BLaER1 (cell line): Measurements from ENCODE around the gene ADRA2A.

Source experiments
- H3K27ac ChIP-seq: shearing (Covaris generic); formaldehyde crosslinking; 2 replicates; pipeline ENCODE4 v1.8.1; 2022
- H3K27me3 ChIP-seq: shearing (Covaris generic); formaldehyde crosslinking; 2 replicates; pipeline ENCODE4 v1.8.1; 2022
- H3K36me3 ChIP-seq: shearing (Covaris generic); formaldehyde crosslinking; 2 replicates; pipeline ENCODE4 v1.8.1; 2022
- H3K4me1 ChIP-seq: shearing (Covaris generic); formaldehyde crosslinking; 2 replicates; pipeline ENCODE4 v1.8.1; 2022
- H3K4me2 ChIP-seq: shearing (Covaris generic); formaldehyde crosslinking; 2 replicates; pipeline ENCODE4 v1.8.1; 2022
- H3K4me3 ChIP-seq: shearing (Covaris generic); formaldehyde crosslinking; 2 replicates; pipeline ENCODE4 v1.8.1; 2022
- H3K9ac ChIP-seq: shearing (Covaris generic); formaldehyde crosslinking; 2 replicates; pipeline ENCODE4 v1.8.1; 2022
- H3K9me3 ChIP-seq: shearing (Covaris generic); formaldehyde crosslinking; 2 replicates; pipeline ENCODE4 v1.8.1; 2022
- H4K20me1 ChIP-seq: shearing (Covaris generic); formaldehyde crosslinking; 2 replicates; pipeline ENCODE4 v1.8.1; 2022
- Cebpa-rat ChIP-seq: shearing (Covaris generic); IDR thresholded peaks from 2 replicates; pipeline ENCODE4 v1.8.1; 2022

The ADRA2A gene

GRCh38 chr10:111076682-111077478 is at the start of gene ADRA2A:
TSS of gene ADRA2A (plus strand) at chr10:111077029. CDS start at chr10:111077997, 968 bp downstream.
- no peak for TF ChIP-seq Cebpa-rat
- H3K4me1 ChIP-seq, result no peaks in the 10 kb centered on the region
- H3K27ac ChIP-seq, result no peak within 1 kb of the TSS
- peak within 1 kb of the TSS; percentile 71 for H3K4me3 ChIP-seq
- peaks cover 28% of the 10 kb centered on the region for H3K27me3 ChIP-seq
- H3K9ac ChIP-seq, result 0 out of 2 replicates have a peak within 1 kb of the TSS, but pooled peaks have one; percentile 34
- H3K9me3 ChIP-seq, result peaks cover 26% of the 10 kb centered on the region
- no peaks in the 10 kb centered on the region for H4K20me1 ChIP-seq
- H3K4me2 ChIP-seq, result peak within 1 kb of the TSS; percentile 99
- no peaks in the 10 kb centered on the region for H3K36me3 ChIP-seq

DNA sequence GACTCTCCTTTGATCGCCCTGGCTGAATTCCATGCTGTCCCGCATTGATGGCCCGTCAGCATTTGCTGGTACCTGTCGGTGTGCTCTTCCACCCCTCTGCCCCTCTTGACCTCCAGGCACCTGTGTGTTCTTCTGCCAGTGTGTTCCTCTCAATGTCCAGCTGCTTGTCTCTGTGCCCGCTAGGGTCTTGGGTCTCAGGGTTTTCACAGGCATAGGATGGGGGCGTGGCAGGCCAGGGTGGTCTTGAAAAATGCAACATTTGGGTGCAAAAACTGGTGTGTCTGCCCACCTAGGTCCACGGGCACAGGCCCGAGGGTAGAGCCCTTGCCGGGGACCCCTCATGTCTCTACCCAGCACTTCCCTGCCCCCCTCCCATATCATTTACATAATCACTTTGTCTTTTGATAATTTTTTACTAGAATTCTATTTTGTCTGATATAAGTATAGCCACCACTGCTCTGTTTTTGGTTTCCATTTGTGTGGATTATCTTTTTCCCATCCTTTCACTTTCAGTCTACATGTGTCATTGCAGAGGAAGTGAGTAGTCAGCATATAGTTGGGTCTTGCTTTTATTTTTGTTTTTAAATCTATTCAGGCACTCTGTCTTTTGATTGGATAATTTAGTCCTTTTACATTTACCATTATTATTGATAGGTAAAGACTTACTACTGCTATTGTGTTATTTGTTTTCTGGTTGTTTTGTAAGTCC is 46.6 kb upstream of the ADRA2A start:
- Histone ChIP-seq H3K27ac (no peak overlapping the region), H3K4me1 (no peaks in the 10 kb centered on the region), H4K20me1 (no peaks in the 10 kb centered on the region), H3K4me3 (no peak overlapping the region), H3K9ac (no peak overlapping the region), H3K9me3 (peaks cover 42% of the 10 kb centered on the region), H3K36me3 (peaks cover 34% of the 10 kb centered on the region), H3K27me3 (no peaks in the 10 kb centered on the region), H3K4me2 (no peak overlapping the region)
- TF ChIP-seq Cebpa-rat, result no peak

DNA sequence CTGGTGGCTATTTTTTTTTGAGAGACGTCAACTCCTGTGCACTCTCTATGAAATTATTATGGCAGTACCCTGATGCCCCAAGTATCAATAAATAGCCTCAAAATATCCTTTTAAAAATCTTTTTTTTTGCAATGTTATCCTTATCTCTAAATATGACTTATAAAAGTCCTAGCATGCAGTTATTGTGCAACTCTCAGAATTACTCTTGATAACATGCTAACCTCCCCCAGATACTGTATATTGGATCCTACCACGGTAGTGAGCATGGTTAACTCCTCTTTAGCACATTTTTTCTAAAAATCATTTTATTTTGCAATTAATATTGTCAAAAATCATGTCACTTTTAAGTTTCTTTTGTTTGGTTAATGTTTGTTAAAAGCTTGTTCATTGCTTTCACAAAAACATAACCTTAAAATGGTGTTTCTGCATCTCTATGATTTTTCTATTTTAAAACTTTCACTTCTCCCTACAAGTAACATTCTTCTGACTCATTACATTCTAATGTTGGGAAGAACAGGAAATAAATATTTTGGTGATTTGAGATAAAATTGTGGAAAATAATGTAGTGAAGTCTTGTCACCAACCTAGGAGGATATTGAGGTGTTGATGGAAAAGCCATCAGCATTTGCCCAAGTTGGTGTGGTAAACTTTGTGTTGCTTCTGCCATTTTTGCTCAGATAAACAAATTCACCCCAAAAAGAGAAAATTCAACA is 42.1 kb upstream of the ADRA2A start:
- H4K20me1 ChIP-seq, result no peaks in the 10 kb centered on the region
- no peaks in the 10 kb centered on the region for H3K4me1 ChIP-seq
- H3K9ac ChIP-seq, result no peak overlapping the region
- no peak for TF ChIP-seq Cebpa-rat
- H3K4me2 ChIP-seq, result no peak overlapping the region
- peaks cover 27% of the 10 kb centered on the region for H3K36me3 ChIP-seq
- no peak overlapping the region for H3K27ac ChIP-seq
- H3K4me3 ChIP-seq, result no peak overlapping the region
- no peaks in the 10 kb centered on the region for H3K27me3 ChIP-seq
- peaks cover 53% of the 10 kb centered on the region for H3K9me3 ChIP-seq

GRCh38 chr10:111035542-111035941 is 41.3 kb upstream of the ADRA2A start:
- Histone ChIP-seq H3K27me3 (no peaks in the 10 kb centered on the region), H3K9ac (no peak overlapping the region), H3K4me1 (no peaks in the 10 kb centered on the region), H3K36me3 (peaks cover 21% of the 10 kb centered on the region), H3K4me3 (no peak overlapping the region), H4K20me1 (no peaks in the 10 kb centered on the region), H3K9me3 (peaks cover 53% of the 10 kb centered on the region), H3K27ac (no peak overlapping the region), H3K4me2 (no peak overlapping the region)
- TF ChIP-seq Cebpa-rat, result no peak

DNA sequence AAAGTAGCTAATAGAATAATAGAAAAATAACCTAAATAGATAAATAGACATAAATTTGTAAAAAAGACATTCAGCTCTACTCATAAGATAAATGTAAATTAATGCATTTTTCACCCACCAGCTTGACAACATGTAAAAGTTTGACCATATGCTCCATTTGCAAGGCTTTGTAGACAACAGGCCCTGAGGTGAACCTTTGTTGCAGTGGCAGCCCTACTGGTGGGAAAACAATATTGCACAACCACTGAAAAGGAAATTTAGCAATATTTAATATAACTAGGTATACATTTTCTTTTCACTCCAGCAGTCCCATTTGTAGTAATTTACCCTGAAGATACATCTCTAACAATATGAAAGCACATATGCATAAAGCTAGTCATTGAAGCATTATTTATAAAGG is 39.0 kb upstream of the ADRA2A start:
- TF ChIP-seq Cebpa-rat, result no peak
- Histone ChIP-seq H4K20me1 (no peaks in the 10 kb centered on the region), H3K9me3 (peaks cover 48% of the 10 kb centered on the region), H3K36me3 (peaks cover 7% of the 10 kb centered on the region), H3K27me3 (no peaks in the 10 kb centered on the region), H3K27ac (no peak overlapping the region), H3K4me3 (no peak overlapping the region), H3K4me2 (no peak overlapping the region), H3K4me1 (no peaks in the 10 kb centered on the region), H3K9ac (no peak overlapping the region)

GRCh38 chr10:111039522-111039921 is 37.3 kb upstream of the ADRA2A start:
- Histone ChIP-seq H4K20me1 (no peaks in the 10 kb centered on the region), H3K4me1 (no peaks in the 10 kb centered on the region), H3K27ac (no peak overlapping the region), H3K36me3 (no peaks in the 10 kb centered on the region), H3K4me3 (no peak overlapping the region), H3K27me3 (no peaks in the 10 kb centered on the region), H3K9me3 (peaks cover 44% of the 10 kb centered on the region), H3K4me2 (no peak overlapping the region), H3K9ac (no peak overlapping the region)
- TF ChIP-seq Cebpa-rat, result no peak

GRCh38 chr10:111057006-111057405 is 19.8 kb upstream of the ADRA2A start:
- H3K4me1 ChIP-seq, result no peaks in the 10 kb centered on the region
- H3K4me3 ChIP-seq, result no peak overlapping the region
- no peaks in the 10 kb centered on the region for H3K36me3 ChIP-seq
- H3K9me3 ChIP-seq, result peaks cover 11% of the 10 kb centered on the region
- TF ChIP-seq Cebpa-rat, result no peak
- no peak overlapping the region for H3K27ac ChIP-seq
- H3K27me3 ChIP-seq, result no peaks in the 10 kb centered on the region
- no peak overlapping the region for H3K4me2 ChIP-seq
- H3K9ac ChIP-seq, result no peak overlapping the region
- no peaks in the 10 kb centered on the region for H4K20me1 ChIP-seq

DNA sequence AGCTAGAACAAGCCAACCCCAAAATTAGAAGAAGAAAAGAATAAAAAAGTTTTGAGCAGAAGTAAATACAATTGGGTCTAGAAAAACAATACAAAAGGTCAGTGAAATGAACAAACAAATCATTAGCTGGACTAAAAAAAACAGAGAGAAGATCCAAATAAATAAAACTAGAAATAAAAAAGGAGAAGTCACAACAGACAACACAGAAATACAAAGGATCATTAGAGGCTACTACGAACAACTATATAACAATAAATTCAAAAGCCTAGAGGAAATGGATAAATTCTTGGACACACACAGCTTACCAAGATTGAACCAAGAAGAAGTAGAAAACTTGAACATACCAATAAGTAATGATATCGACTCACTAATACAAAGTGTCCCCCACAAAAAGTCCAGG is 13.4 kb upstream of the ADRA2A start:
- Histone ChIP-seq H3K36me3 (no peaks in the 10 kb centered on the region), H3K4me3 (no peak overlapping the region), H3K9me3 (peaks cover 7% of the 10 kb centered on the region), H3K9ac (no peak overlapping the region), H4K20me1 (no peaks in the 10 kb centered on the region), H3K4me2 (no peak overlapping the region), H3K27ac (no peak overlapping the region), H3K27me3 (no peaks in the 10 kb centered on the region), H3K4me1 (no peaks in the 10 kb centered on the region)
- TF ChIP-seq Cebpa-rat, result no peak

- H3K27ac ChIP-seq, result no peak overlapping the region
- TF ChIP-seq Cebpa-rat, result no peak
- peaks cover 5% of the 10 kb centered on the region for H3K9me3 ChIP-seq
These were observed 4.6 kb upstream of the ADRA2A start for GRCh38 chr10:111072232-111072631.

More at GRCh38 chr10:111072232-111072631, 4.6 kb upstream of the ADRA2A start:
- no peak overlapping the region for H3K4me3 ChIP-seq
- H3K4me1 ChIP-seq, result no peaks in the 10 kb centered on the region
- H4K20me1 ChIP-seq, result no peaks in the 10 kb centered on the region
- H3K27me3 ChIP-seq, result peaks cover 21% of the 10 kb centered on the region
- no peak overlapping the region for H3K9ac ChIP-seq
- H3K36me3 ChIP-seq, result no peaks in the 10 kb centered on the region
- H3K4me2 ChIP-seq, result no peak overlapping the region
